Renal pelvis (tissue), 4 donors: ENCODE data around the gene C20orf96. TPM values are rescaled to one million over a fixed set of nuclear protein-coding genes. Genes with fewer than 3 reads are reported as not detected.
"Not testable (repeated sequence)": the region's sequence is repeated elsewhere in the genome, so short reads cannot be mapped to it uniquely, and the experiment has no call there.

Experiments
- DNase-seq: peaks from one replicate; pipeline ENCODE4 v3.0.0-alpha.2; 2013
- polyA plus RNA-seq, 3 donors: library from polyadenylated mRNA; unstranded; fragments of 120-200 nt; gene quantifications; one replicate each; pipeline ENCODE4 v1.2.1, GENCODE V29; 2013; ENCODE audit not compliant: insufficient read length in 3 of 3

C20orf96 gene
- polyA plus RNA-seq, 3 donors, result 37.1 to 45.2 (median 40.2) TPM

DNA sequence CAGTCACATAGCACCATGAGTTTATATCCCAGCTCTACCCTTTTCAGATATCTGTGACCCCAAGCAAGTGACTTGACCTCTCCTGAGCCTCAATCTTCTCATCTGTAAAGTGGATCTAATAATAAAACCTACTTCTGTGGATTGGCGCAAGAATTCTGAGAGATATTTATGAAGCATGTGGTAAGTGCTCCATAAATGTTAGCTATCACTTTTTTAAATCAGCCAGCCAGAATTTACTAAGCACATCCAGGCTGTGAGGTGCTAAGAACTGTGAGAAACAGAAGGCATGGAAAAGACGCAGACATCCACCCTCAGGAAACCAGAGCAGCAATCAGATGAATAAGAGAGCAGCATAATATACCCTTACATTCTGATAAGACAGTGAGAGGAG, 862 bp downstream of the C20orf96 start:
- DNase-seq, result no peak

DNA sequence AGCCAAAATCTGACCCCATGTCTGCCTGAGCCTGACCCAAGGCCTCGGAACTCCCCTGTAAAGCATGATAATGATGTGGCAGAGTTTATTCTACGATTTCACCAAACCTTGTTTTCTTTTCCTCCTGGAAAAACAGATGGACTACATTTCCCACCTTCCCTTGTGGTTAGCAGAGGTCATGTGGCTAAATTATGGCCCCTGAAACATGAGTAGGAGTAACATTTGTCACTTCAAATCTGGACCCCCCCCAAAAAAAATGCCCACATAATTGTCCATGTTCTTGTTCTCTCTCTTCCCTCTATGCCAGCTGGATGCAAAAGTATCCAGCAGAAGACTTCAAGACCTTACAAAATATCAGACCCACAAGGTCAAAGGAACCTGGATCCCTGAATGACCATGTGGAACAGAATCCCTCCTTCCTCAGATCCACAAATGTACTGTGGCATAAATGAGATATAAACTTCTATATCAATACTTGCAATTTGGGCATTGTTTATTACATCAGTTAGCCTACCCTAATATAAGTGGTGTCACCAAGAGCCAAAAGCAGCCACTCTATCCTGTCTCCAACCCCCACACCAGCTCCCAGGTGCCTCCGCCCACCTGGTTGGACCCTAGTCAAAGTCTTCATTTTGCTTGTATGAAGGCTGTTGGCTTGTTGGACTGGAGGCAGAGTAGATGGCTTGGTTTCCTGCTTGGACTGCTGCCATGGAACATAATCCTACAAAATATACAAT, 1.4 kb downstream of the C20orf96 start:
- DNase-seq, result no peak

DNA sequence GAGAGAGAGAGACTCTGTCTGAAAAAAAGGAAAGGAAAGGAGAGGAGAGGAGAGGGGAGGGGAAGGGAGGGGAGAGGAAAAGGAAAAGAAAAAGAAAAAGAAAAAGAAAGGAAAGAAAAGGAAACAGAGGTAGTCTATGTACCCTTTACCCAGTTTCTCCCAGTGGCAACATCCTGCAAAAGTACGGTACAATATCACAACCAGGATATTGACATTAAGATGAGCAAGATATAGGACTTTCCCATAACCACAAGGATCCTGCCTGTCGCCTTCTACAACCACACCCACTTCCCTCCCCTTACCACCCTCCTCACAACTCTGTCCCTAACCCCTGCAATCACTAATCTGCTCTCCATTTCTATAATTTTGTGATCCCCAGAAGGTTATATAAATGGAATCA, 4.0 kb downstream of the C20orf96 start:
- DNase-seq, result no peak

DNA sequence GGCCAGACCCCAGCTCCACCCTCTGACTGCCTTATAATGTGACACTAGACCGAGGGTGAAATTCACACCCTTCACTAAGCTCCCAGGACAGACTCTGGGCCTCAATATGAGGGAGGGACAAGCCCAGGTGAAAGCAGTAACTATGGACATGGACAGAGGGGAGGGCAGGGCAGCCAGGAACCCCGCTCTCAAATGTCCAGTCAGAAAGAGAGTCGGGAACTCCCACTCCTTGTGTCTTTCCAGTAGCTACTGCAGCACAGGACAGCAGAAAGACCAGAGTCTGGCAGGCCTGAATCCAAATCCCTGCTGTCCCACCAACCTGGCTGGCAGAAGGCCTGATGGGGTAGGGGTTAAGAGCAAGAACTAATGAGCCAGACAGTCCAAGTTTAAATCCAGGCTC, 6.4 kb downstream of the C20orf96 start:
- DNase-seq, result no peak

GRCh38 chr20:278607-279571, 11.7 kb downstream of the C20orf96 start:
- DNase-seq, result no peak

DNA sequence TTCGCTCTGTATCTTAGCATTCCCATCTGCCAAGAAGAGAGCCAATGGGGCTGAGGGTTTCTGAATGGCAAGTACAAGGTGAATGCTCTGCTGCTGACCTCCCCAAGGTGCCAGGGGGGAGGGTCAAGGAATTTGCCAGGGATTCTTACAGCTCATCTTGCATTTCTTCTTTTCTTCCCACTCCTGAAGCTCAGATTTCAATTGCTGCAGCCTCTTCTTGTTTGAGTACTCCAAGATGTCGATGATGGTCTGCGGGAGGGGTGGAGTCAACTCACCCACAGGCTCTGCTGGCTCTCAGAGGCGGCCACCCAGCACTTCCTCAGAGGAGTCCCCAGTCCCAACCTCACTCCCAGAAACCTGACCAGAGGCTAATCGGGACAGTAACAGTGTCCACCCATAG, 12.4 kb downstream of the C20orf96 start:
- no peak for DNase-seq

DNA sequence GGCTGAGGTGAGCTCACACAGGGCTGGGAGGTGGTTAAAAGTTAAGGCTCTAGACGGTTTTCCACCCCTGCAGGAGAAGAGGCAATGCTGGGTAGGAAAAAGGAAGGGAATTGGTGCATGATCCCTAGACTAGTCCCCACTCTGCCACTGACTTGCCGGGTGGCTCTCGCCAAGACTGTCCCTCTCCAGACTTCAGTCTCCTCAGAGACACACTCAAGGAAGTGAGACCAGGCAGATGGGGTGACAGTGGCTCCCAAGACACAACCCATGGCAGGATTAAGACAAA, 13.1 kb downstream of the C20orf96 start:
- DNase-seq, result no peak

DNA sequence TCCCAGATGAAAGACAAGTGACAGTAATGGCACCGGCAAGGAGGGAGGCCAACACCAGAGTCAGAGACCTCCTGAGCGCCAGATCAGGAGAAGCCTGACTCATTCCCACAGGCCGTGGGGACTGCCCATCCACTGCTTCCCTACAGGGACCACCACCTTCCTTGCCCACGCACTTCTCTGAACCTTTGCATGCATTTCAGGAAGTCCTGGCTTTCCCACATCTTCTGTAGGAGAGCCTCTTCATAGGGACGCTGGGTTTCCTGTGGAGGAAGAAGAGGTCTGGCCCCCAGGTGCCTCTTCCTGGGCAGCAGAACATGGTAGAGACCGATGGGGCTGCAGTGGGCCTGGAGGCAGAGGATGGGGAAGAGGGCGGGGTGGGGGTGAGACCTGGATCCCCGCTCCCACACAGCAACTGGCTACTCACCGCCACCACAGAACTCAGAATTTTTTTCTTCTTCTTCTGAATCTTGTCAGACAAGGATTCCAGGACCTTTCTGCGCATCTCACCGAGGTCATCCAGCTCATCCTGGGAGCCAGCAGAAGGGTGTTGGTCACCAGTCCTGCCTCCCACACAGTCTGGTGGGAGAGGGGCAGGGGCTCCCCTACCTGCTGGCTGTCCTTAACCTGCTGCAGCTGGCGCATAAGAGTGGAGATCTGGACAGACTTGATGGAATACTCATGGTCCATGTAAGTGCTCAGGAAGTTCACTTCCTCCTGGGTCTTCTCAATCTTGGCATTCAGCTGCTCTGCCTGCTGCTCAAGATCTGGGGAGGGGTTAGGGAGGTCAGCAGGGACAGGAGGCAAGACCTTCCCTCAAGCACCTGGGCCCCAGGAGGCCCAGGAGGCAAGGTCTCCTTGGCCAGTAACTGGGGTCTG, 13.7 kb downstream of the C20orf96 start:
- no peak for DNase-seq

DNA sequence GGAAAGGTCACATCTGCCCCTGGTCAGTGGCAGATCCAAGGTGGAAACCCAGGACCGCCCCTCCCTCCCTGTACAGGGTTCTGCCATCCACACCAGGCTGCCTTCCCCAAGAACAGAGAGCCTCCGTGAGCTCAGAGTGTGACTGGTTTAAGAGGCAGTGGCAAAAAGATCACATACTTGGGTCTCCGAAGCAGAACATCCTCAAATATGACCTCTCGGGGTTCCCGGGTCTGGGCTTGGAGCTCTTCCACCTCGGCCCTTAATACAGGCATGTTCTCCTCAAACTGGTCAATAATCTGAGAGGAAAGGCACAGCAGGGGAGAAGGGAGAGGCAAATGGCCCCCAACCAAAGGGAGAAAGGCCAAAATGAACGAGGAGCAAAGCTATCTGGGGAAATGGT, 14.8 kb downstream of the C20orf96 start:
- no peak for DNase-seq

- DNase-seq, result no peak
These were observed 16.7 kb downstream of the C20orf96 start for GRCh38 chr20:273884-274283.

DNA sequence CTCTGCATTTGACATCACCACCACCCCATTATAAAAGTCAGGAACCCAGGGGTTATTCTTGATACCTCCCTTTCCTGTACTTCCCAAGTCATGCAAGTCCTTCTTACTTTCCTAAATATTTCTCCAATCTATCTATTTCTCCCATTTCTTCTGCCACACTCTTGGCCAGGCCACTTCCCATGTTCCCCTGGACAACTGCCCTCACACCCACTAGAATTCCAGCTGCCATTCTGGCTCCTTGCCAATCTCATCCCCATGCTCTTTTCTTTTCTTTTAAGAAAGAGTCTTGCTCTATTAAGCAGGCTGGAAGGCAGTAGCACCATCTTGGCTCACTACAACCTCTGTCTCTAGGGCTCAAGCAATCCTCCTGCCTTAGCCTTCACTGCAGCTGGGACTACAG, 17.8 kb downstream of the C20orf96 start:
- no peak for DNase-seq

GRCh38 chr20:271528-271927, 19.0 kb downstream of the C20orf96 start:
- no peak for DNase-seq

GRCh38 chr20:271069-271468, 19.5 kb downstream of the C20orf96 start:
- no peak for DNase-seq

- no peak for DNase-seq
These were observed 20.0 kb downstream of the C20orf96 start for GRCh38 chr20:270517-270916.

DNA sequence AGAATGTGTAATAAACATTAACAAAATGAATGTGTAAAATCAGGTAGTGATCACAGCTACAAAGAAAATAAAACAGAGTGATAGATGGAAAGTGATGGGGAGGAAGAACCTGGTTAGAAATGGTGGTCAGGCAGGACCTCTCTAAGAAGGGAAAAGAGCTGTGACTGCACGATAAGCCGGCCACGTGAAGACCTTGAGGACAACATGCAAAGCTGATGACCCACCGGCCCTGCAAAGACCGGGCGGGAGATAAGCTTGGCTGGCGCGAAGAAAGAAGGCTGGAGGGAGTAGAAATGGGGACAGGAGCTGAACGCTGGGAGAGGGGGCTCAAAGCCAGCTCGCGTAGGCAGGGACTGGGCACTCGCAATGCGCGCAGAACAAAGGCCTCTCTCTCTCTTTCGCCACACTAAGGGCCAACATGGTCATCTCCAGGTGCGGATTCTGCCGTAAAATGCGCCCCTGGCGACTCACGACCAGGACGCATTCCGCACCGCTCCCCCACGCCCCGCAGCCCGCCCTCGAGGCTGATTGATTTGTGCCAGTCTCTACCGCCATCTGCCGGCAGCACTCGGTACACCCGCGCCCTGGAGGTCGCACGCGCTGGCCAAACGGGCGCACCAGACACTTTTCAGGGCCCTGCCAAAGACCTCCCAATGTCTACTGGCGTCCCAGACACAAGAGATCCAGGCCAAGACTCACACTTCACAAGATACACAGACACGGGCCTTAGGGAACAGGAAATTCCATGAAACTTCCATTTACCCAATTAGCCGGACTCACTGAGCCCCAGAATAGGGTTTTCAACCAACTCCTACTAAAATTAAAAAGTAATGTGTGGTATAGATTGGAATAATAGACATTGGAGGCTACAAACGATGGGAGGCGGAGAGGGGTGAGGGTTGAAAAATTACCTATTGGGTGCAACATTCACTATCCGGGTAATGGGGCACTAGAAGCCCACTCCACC, 23.7 kb downstream of the C20orf96 start:
- DNase-seq, result peak; percentile 88

- no peak for DNase-seq
These were observed 26.8 kb downstream of the C20orf96 start for GRCh38 chr20:263701-264100.

DNA sequence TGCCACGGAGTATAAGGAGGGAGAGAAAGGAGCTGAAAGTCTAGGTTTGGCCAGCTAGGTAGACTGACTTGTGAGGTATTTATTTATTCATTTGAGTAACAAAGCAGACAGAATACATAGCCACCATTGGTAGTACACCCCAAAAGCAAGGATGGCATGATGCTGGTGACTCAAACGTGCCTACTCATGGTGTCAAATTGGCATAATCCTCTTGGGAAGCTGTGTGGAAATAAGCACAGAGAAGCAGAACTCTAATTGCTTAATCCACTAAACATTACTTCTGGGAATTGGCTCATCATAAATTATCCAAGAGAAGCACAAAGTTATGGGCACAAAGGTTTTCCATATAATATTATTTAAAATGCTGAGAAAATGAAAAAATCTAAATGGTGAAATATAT, 30.6 kb downstream of the C20orf96 start:
- no peak for DNase-seq

DNA sequence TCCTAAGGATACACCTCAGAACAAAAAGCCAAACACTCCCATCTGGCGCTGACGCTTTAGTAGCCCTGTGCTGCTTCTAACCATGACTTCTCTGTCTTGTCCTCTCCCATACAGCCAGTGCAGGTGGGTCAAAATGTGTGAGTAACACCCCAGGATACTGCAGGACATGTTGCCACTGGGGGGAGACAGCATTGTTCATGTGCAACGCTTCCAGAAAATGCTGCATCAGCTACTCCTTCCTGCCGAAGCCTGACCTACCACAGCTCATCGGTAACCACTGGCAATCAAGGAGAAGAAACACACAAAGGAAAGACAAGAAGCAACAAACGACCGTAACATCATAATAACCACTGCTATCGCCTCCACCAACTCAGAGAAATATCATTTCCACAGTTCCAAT, 31.6 kb downstream of the C20orf96 start:
- DNase-seq, result no peak

GRCh38 chr20:258269-258858, 32.2 kb downstream of the C20orf96 start:
- DNase-seq, result no peak

- no peak for DNase-seq
These were observed 33.1 kb downstream of the C20orf96 start, which contains the start of gene DEFB132 for GRCh38 chr20:257419-257818. DEFB132 (plus strand) TSS chr20:257724; CDS start chr20:257779, 55 bp downstream.

DNA sequence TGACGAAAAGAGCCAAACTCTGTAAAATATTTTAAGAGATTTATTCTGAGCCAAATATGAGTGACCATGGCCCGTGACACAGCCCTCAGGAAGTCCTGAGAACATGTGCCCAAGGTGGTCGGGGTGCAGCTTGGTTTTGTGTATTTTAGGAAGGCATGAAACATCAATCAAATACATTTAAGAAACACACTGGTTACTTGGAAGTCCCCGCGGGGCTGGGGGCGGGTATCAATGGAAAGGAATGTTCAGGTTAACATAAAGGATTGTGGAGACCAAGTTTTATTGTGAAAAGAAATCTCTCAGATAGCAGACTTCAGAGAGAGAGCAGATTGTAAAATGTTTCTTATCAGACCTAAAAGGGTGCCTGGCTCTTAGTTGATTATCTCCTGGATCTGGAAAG, 37.1 kb downstream of the C20orf96 start:
- not testable (repeated sequence) for DNase-seq
